HFF-Myc (cell line): ENCODE results near the gene SLC30A3.

ENCODE experiments used
- DNase-seq: peaks from one replicate; pipeline ENCODE4 v3.0.0-alpha.2; 2011; ENCODE audit warnings: low read depth; ENCODE audit errors: extremely low read depth
- H3K4me3 ChIP-seq: replicated peaks from 2 replicates; pipeline ENCODE4 v1.5.1; 2011; ENCODE audit warnings: low read depth, mild to moderate bottlenecking, control low read depth, low read length
- CTCF ChIP-seq: IDR thresholded peaks from 2 replicates; pipeline ENCODE4 v1.5.1; 2012; ENCODE audit warnings: mild to moderate bottlenecking, low read depth, low read length, control low read depth; ENCODE audit errors: missing control alignments

Gene SLC30A3

GRCh38 chr2:27298391-27299080 lies 35.7 kb upstream of the SLC30A3 start:
- no peak for DNase-seq
- TF ChIP-seq CTCF = no peak
- no peak overlapping the region for H3K4me3 ChIP-seq

GRCh38 chr2:27297195-27297594 lies 34.3 kb upstream of the SLC30A3 start:
- no peak for TF ChIP-seq CTCF
- no peak for DNase-seq
- H3K4me3 ChIP-seq = no peak overlapping the region

GRCh38 chr2:27296481-27296880 lies 33.6 kb upstream of the SLC30A3 start:
- no peak for DNase-seq
- no peak overlapping the region for H3K4me3 ChIP-seq
- TF ChIP-seq CTCF = no peak

GRCh38 chr2:27294928-27295327 lies 32.1 kb upstream of the SLC30A3 start:
- no peak for TF ChIP-seq CTCF
- DNase-seq = no peak
- no peak overlapping the region for H3K4me3 ChIP-seq

- peak; percentile 11 for TF ChIP-seq CTCF
- no peak overlapping the region for H3K4me3 ChIP-seq
- no peak for DNase-seq
Observed at GRCh38 chr2:27291865-27292264, 29.0 kb upstream of the SLC30A3 start.

- TF ChIP-seq CTCF = no peak
- no peak overlapping the region for H3K4me3 ChIP-seq
- no peak for DNase-seq
Observed at GRCh38 chr2:27290549-27290948, 27.7 kb upstream of the SLC30A3 start.

GRCh38 chr2:27288610-27289009 lies 25.8 kb upstream of the SLC30A3 start:
- no peak for DNase-seq
- no peak for TF ChIP-seq CTCF
- no peak overlapping the region for H3K4me3 ChIP-seq
